GM12801 (cell line): Measurements from ENCODE around the gene ATP2A3.

Experiments used
- CTCF ChIP-seq: IDR thresholded peaks from one replicate; pipeline ENCODE4 v1.5.1; 2011; ENCODE audit warnings: control low read depth; ENCODE audit not compliant: insufficient read length; ENCODE audit errors: extremely low read depth

The ATP2A3 gene

GRCh38 chr17:3988297-3989040 lies 24.2 kb upstream of the ATP2A3 start:
- no peak for TF ChIP-seq CTCF

- no peak for TF ChIP-seq CTCF
Observed at GRCh38 chr17:3986939-3987335, 22.7 kb upstream of the ATP2A3 start.

DNA sequence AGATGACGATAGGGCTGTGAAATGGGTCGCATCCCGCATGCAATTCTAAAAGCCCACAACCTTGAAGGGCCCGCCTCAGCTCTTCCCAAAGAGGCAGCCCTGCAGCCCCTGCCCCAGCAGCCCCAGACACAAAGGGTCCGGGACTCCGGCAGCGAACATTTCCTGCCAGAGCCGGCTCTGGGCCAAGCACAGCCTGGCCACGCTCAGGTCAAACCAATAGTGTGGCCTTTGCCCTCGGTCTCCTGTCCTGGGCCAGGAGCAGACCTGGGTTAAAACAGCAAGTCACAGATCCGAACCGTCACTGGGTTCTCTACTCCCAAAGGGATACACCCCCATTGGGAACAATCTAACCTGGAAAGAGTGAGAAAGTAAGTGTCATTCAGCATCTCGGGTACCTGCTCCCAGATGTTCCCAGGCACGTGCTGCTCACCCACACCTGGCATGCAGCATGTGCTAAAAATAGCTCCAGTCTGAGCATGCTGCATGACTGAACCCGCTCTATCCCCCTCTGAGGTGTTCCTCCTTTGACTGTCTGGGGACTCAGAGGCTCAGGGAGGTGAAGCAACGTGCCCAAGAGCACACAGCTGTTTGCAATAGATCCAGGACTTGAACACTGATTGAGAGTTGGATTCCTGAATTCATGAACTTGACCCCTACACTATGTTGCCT lies 22.2 kb upstream of the ATP2A3 start:
- TF ChIP-seq CTCF = no peak

DNA sequence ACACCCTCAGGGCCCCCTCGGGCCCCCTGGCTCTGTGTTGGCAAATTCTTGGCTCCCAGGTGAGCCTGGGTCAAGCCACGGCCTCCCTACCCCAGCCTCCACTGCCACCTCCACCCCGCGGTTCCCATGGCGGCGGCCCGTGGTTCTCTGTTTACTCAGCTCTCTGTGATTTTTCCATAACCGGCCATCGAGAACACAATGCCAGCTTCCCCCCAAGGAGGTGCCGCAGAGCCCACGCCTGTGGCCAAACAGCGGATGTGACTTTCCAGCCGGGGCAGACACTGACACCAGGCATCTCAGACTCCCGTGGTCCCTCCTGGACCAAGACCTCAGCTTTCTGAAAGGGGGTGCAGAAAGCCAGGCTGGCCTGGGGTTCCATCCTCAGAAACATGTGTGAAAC lies 21.6 kb upstream of the ATP2A3 start:
- no peak for TF ChIP-seq CTCF

- TF ChIP-seq CTCF = no peak
Observed at GRCh38 chr17:3983606-3984484, 19.6 kb upstream of the ATP2A3 start.

- TF ChIP-seq CTCF = no peak
Observed at GRCh38 chr17:3982541-3983017, 18.3 kb upstream of the ATP2A3 start.

GRCh38 chr17:3982113-3982512 lies 17.9 kb upstream of the ATP2A3 start:
- TF ChIP-seq CTCF = no peak
